Activated CD8-positive, alpha-beta memory T cell treated with anti-CD3 and anti-CD28 coated beads, Interleukin-2, amount 50 U/mL, for 24 hours (primary cell): ENCODE measurements around the gene PDE8A.
"Not testable (repeated sequence)": the region's sequence is repeated elsewhere in the genome, so short reads cannot be mapped to it uniquely, and the experiment has no call there.

Source experiments
- DNase-seq: peaks from one replicate; pipeline ENCODE4 v3.0.0-alpha.2; 2020; ENCODE audit errors: extremely low read depth

The PDE8A gene

DNA sequence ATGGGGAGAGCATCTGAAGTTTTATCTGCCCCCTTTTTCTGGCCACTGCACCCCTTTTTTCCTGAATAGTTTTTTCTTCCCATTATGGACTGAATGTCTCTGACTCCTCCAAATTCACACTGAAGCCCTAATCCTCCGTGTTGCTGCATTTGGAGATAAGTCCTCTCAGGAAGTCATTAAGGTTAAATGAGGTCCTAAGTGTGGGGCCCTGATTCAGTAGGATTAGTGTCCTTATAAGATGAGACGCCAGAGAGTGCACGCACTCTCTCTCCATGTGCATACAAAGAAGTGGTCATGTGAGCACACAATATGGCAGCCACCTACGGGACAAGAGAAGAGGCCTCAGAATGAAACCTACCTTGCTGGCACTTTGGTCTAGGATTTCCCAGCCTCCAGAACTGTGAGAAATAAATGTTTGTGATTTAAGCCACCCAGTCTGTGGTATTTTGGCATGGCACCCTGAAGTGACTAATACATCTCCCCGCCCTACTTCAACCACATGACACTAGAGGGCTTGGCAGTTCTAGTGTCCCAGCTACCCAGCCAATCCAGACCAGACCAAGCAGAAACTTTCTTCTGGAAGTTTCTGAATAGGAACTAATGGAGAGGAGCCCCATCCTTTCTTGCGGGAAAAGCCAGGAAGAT is 191.3 kb downstream of the PDE8A start:
- DNase-seq = no peak

DNA sequence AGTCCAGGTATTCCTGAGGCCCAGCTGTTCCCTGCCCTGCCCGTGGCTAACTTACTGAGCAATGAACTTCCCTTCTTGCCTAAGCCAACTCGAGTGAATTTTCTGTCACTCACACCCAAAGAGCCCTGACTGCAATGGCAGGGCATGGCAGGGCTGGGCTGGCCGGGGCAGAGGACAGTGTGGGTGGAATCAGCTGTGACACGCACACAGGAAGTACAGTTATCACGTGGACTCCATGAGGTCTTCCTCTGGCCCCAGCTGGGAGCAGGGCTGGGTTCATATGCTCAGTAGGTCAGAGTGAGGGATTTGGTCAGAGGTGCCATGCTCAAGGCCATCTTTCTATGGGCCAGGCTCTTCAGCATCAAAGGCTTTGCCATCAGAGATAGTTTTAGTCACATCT is 192.0 kb downstream of the PDE8A start:
- not testable (repeated sequence) for DNase-seq

DNA sequence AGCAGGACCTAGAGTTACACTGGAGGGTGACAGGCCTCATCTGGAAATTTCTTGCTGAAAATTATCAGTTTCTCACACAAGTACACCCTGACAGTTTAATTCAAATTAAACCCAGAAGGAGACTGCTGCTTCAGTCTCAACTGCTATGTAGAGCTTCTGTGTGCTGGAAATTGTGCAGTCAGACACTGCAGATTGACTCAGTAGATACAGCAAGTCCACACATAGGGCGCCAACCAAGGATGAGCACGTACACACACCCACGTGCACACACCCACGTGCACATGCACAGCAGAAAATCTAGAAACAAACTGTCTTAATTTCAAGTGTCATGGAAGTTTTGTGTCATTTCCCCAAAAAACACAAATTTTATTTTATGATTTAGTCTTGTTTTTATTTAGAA is 192.9 kb downstream of the PDE8A start:
- no peak for DNase-seq

DNA sequence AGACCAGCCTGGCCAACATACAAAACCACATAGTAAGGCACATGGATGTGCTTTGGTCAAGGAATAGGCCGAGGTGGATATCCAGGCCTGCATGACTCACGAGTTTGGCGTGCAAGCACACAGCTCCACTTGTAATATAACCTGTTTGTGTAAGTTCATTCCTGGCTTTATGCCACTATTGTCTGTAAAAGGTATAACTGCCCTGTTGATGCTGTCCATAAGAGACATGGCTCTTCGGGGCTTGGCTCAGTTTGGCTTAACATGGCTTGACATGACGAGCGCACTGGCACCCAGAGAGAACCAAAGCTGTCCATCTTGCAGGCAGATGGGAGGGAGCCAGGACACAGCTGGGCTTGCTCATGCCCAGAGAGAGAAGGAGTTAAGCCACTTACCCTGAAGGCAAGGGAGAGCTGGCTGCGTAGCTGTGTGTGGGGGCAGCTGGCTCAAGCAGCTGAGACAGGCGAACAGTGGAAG is 195.4 kb downstream of the PDE8A start:
- not testable (repeated sequence) for DNase-seq

DNA sequence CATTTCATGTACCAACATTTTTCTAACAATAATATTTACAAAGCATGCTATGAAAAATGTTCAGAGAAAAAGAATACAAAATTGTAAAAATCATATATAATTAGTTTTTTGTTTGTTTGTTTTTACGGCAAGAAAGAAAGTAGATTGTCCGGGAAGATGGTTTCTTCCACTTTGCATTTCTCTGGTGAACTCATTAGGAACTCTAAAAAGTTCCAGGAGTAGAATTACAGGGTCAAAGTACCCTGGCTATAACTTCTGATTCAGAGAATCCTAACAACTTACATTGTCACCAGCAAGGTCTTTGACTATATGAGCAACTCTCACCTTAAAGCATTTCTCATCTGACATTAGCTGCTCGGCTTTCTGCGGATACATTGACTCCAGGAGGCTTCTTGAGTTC is 196.7 kb downstream of the PDE8A start:
- no peak for DNase-seq

DNA sequence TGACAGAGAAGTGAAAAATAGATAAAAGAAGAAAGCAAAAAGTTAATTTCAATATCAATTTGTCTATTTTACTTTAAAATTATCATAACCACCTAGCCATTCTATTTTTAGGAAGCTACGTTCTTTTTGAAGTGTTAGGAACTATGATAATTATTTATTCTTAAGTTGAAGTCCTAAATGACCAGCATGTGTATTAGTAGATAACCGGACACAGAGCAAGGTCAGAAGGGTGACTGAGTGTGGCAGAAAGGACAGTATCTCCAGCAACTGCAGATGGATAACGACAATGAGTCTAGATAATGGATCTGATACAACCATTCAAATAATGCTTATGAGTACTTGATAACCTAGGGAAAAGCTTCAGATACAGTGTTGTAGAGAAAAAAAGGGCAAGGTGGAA is 198.0 kb downstream of the PDE8A start:
- DNase-seq = no peak

DNA sequence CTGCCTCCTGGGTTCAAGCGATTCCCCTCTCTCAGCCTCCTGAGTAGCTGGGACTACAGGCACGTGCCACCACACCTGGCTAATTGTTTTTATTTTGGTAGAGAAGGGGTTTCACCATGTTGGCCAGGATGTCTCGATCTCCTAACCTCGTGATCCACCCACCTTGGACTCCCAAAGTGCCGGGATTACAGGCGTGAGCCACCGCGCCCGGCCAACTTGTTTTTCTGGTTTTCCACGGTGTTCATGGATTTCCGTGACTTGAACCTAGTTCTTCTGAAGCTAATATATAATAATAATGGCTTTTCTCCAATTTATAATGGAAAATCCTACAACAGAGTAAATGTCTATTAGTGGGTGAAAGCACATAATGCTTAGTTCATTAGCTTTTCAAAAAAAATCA is 203.7 kb downstream of the PDE8A start:
- not testable (repeated sequence) for DNase-seq

DNA sequence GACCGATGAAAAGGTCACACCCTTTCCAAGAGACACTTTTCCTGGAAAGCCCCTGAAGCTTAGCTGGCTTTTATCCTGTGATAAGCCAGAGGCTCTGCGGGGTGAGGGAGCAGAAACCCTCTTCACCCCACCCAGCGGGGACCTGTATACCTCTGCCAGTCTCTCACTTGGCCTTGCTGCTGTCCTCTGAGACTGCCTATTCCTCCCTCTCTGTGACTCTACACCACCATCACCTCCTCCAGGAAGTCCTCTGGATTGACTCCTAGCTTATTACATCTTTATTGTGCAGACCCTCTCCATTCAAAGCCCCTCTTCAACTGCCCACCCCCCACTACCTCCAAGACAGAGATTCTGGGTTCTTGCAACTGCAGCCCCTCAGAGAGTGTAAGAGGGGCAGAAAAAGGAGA is 206.5 kb downstream of the PDE8A start:
- not testable (repeated sequence) for DNase-seq
